K562 (cell line): ENCODE measurements around the gene ITPR1. TPM values are rescaled to one million over a fixed set of nuclear protein-coding genes. Genes with fewer than 3 reads are reported as not detected.

Experiments
- CHD7 ChIP-seq: fragments of 200-600 bp; sonication (generic); IDR thresholded peaks from one replicate; pipeline ENCODE4 v1.6.1; 2012; ENCODE audit warnings: mild to moderate bottlenecking, low read depth, low read length, inconsistent platforms
- polyA plus RNA-seq, 8 experiments: library from polyadenylated mRNA; depleted of rRNA in 4 of 8; stranded (reverse) in 5 of 8; unstranded in 3 of 8; fragments of >200 nt; fragmentation: Nextera tagmentation in 2 of 8; fragmentation: Illumina TruSeq in 1 of 8; extraction: Ambion mirVana in 2 of 8; extraction: Trizol in 1 of 8; gene quantifications; 2 replicates each; pipeline versions ENCODE4 v1.2.1 to v1.2.3, GENCODE V29; 2011 to 2014; ENCODE audit warnings: inconsistent platforms in 1 of 8, missing spikeins in 1 of 8
- total RNA-seq, 7 experiments: library from RNA; depleted of rRNA in 6 of 7; stranded (reverse); fragments of >200 nt in 6 of 7; fragmentation: Illumina TruSeq in 2 of 7; extraction: Trizol in 2 of 7; gene quantifications; 2 replicates each; pipeline versions ENCODE4 v1.2.1 to v1.2.3, GENCODE V29; 2011 to 2021; ENCODE audit warnings: low replicate concordance in 1 of 7

The ITPR1 gene
- total and polyA plus RNA-seq, 9 of the 15 experiments (the other 6 are each of a cell fraction or from before 2014, with no cell fraction given), result 22.4 to 40.0 (median 27.4) TPM

- TF ChIP-seq CHD7, result no peak
- TF ChIP-seq, all 486 proteins: peak for 7
Observed at GRCh38 chr3:4525560-4526223, 32.5 kb downstream of the ITPR1 start (continued).
